Left ventricle myocardium inferior (tissue), 1 donor: ENCODE data around the gene SLX4. TPM values are rescaled to one million over a fixed set of nuclear protein-coding genes. Genes with fewer than 3 reads are reported as not detected.

Experiments used
- DNase-seq: peaks from one replicate; pipeline ENCODE4 v3.0.0-alpha.2; 2020
- H3K27ac ChIP-seq: fragments of 200-600 bp; replicated peaks from 2 replicates; pipeline ENCODE4 v1.8.0; 2021
- H3K27me3 ChIP-seq: fragments of 200-600 bp; 2 replicates; pipeline ENCODE4 v1.8.0; 2021; ENCODE audit warnings: low read depth
- H3K36me3 ChIP-seq: fragments of 200-600 bp; 2 replicates; pipeline ENCODE4 v1.8.0; 2021
- H3K4me1 ChIP-seq: fragments of 200-600 bp; 2 replicates; pipeline ENCODE4 v1.8.0; 2021
- H3K4me3 ChIP-seq: fragments of 200-600 bp; 2 replicates; pipeline ENCODE4 v1.8.0; 2021; ENCODE audit warnings: mild to moderate bottlenecking, moderate library complexity
- H3K9me3 ChIP-seq: fragments of 200-600 bp; replicated peaks from 2 replicates; pipeline ENCODE4 v1.8.0; 2021
- CTCF ChIP-seq: fragments of 200-600 bp; IDR thresholded peaks from 2 replicates; pipeline ENCODE4 v1.8.0; 2021; ENCODE audit warnings: antibody characterized with exemption, mild to moderate bottlenecking, borderline replicate concordance
- intact Hi-C: fragments of 100-400 bp; cut with micrococcal nuclease; formaldehyde crosslinking; loops from one replicate; pipeline ENCODE4 v1.11.0; 2022
- total RNA-seq: library from RNA; stranded (reverse); fragmentation: NEBNext Ultra II Directional; extraction: Animal tissue kit (Norgen Biotek cat#: 25700); gene quantifications from one replicate; pipeline ENCODE4 v1.2.1, GENCODE V29; 2021
- donor health status: DM: no; HTN: yes; CAD: no; lungs with severe emphysema.

Gene SLX4
- total RNA-seq, 1 donor from 2014 or later = 2.5 TPM

GRCh38 chr16:3584412-3584811 is 27.0 kb downstream of the SLX4 start:
- no peak for DNase-seq
- intact Hi-C loops = no loop called here
- Histone ChIP-seq H3K27ac (no peak overlapping the region), H3K4me3 (no peak overlapping the region), H3K9me3 (no peaks in the 10 kb centered on the region), H3K4me1 (no peaks in the 10 kb centered on the region), H3K27me3 (no peaks in the 10 kb centered on the region), H3K36me3 (peaks cover 20% of the 10 kb centered on the region)
- TF ChIP-seq CTCF = no peak

- TF ChIP-seq CTCF = no peak
- no peak overlapping the region for H3K27ac ChIP-seq
- no peak overlapping the region for H3K4me3 ChIP-seq
- intact Hi-C loops = no loop called here
- H3K9me3 ChIP-seq = no peaks in the 10 kb centered on the region
- H3K36me3 ChIP-seq = peaks cover 20% of the 10 kb centered on the region
- H3K27me3 ChIP-seq = no peaks in the 10 kb centered on the region
- no peaks in the 10 kb centered on the region for H3K4me1 ChIP-seq
- DNase-seq = no peak
Measured at GRCh38 chr16:3583303-3584038, 27.9 kb downstream of the SLX4 start.

- Histone ChIP-seq H3K27me3 (peaks cover 5% of the 10 kb centered on the region), H3K4me3 (no peak overlapping the region), H3K4me1 (no peaks in the 10 kb centered on the region), H3K9me3 (no peaks in the 10 kb centered on the region), H3K36me3 (peaks cover 20% of the 10 kb centered on the region), H3K27ac (no peak overlapping the region)
- no peak for DNase-seq
- TF ChIP-seq CTCF = no peak
- intact Hi-C loops = no loop called here
Measured at GRCh38 chr16:3582276-3583165, 28.9 kb downstream of the SLX4 start.

- intact Hi-C loops = no loop called here
- no peaks in the 10 kb centered on the region for H3K9me3 ChIP-seq
- no peak overlapping the region for H3K27ac ChIP-seq
- H3K4me1 ChIP-seq = no peaks in the 10 kb centered on the region
- H3K27me3 ChIP-seq = peaks cover 5% of the 10 kb centered on the region
- DNase-seq = no peak
- peaks cover 20% of the 10 kb centered on the region for H3K36me3 ChIP-seq
- H3K4me3 ChIP-seq = no peak overlapping the region
- no peak for TF ChIP-seq CTCF
Measured at GRCh38 chr16:3581392-3581791, 30.0 kb downstream of the SLX4 start.

GRCh38 chr16:3580686-3581085 is 30.7 kb downstream of the SLX4 start:
- TF ChIP-seq CTCF = no peak
- peaks cover 5% of the 10 kb centered on the region for H3K27me3 ChIP-seq
- no peak overlapping the region for H3K27ac ChIP-seq
- intact Hi-C loops = no loop called here
- no peak for DNase-seq
- H3K4me1 ChIP-seq = no peaks in the 10 kb centered on the region
- H3K36me3 ChIP-seq = peaks cover 20% of the 10 kb centered on the region
- no peak overlapping the region for H3K4me3 ChIP-seq
- no peaks in the 10 kb centered on the region for H3K9me3 ChIP-seq
